ENCODE measurements around the gene ATF7. TPM values are rescaled to one million over a fixed set of nuclear protein-coding genes. Genes with fewer than 3 reads are reported as not detected.
A peak's percentile ranks its signal among the peaks of the same experiment; 100 is the strongest.

The ATF7 gene
- total and polyA plus RNA-seq, 2 experiments from 2014 or later: 12.8 to 21.5 TPM

DNA sequence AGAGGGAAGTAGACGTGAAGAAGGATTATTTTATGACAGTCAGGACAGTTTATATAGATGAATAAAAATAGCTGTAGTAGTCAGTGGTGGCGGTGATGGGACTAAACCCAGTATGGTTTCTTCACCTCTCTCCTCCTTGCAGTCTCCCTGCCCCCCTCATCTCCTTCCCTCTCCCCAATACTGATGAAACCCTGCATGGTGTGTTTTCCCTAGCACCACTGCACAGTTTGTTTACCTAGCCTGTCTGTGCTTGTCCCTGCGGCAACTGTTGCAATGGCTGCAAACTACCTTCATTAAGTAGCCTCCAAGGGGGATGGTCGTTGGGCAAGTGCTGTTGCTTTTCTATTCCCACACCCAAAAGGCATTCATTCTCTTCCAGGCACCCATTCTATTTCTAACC lies 159.5 kb downstream of the ATF7 start:
- no peaks in the 10 kb centered on the region for H3K9me3 ChIP-seq (ENCODE audit: low read depth)
- in situ Hi-C loops (cut with MboI): no loop called here
- no peaks in the 10 kb centered on the region for H3K27me3 ChIP-seq (replicated peaks; ENCODE audit: insufficient read depth)
- H3K27ac ChIP-seq: no peak overlapping the region
- no peak overlapping the region for H2AFZ ChIP-seq
- peaks cover 77% of the 10 kb centered on the region for H3F3A ChIP-seq (ENCODE audit: insufficient read depth)
- no peaks in the 10 kb centered on the region for H4K20me1 ChIP-seq (ENCODE audit: insufficient read depth)
- TF ChIP-seq EZH2phosphoT487 (IDR thresholded peaks at IDR 0.05; ENCODE audit: insufficient read depth, low read depth): no peak
- TF ChIP-seq EZH2 (IDR thresholded peaks at IDR 0.05; ENCODE audit: insufficient read depth, poor library complexity, severe bottlenecking): no peak
- no peak overlapping the region for H3K4me3 ChIP-seq
- 75 to 79% methylated on average over 4 of the region's 4 CpGs for WGBS, 2 experiments (ENCODE audit: low coverage in 1 of 2, low lambda C conversion rate in 2 of 2, missing lambda C conversion rate in 2 of 2)
- DNase-seq: no peak
- H3K4me2 ChIP-seq (ENCODE audit: unreplicated experiment): no peak overlapping the region
- 0 out of 2 replicates have a peak overlapping the region, but pooled peaks have one; percentile 10 for H3K9ac ChIP-seq
- H3K36me3 ChIP-seq (ENCODE audit: low read depth): peaks cover 91% of the 10 kb centered on the region
- H3K4me1 ChIP-seq (ENCODE audit: insufficient read depth): no peaks in the 10 kb centered on the region
- H3K79me2 ChIP-seq (ENCODE audit: insufficient read depth): peaks cover 98% of the 10 kb centered on the region
- H3K9me2 ChIP-seq (ENCODE audit: insufficient read depth): no peaks in the 10 kb centered on the region

DNA sequence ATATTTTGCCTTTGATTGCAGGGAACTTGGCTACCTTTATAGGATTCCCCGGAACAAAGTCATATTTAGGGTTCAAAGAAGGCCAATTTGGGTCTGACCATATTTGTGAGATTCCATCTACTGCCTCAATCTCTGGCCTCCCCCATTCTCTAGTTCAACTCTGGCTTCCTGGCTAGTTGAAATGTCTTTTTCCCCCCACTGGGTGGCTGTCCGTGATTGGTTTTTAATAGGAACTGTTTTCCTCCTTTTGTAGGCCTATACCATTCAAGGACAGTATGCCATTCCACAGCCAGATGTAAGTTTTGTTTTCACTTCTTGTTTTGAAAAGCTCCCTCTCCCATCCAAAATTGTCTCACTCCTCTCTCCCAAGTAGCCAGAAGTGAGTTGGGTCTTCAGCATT lies 160.5 kb downstream of the ATF7 start:
- peaks cover 7% of the 10 kb centered on the region; the same call in 1 of the 2 replicates for H4K20me1 ChIP-seq (ENCODE audit: insufficient read depth)
- no peak overlapping the region for H3K4me2 ChIP-seq (ENCODE audit: unreplicated experiment)
- H3K4me3 ChIP-seq: no peak overlapping the region
- no peak for DNase-seq
- peak overlapping the region; percentile 10; the same call in 1 of the 2 replicates for H3K9ac ChIP-seq
- peaks cover 100% of the 10 kb centered on the region for H3K79me2 ChIP-seq (ENCODE audit: insufficient read depth)
- H3K27me3 ChIP-seq (replicated peaks; ENCODE audit: insufficient read depth): no peaks in the 10 kb centered on the region
- no peak overlapping the region for H2AFZ ChIP-seq
- no peaks in the 10 kb centered on the region for H3K9me3 ChIP-seq (ENCODE audit: low read depth)
- H3K4me1 ChIP-seq (ENCODE audit: insufficient read depth): no peaks in the 10 kb centered on the region
- no peak for TF ChIP-seq EZH2phosphoT487 (IDR thresholded peaks at IDR 0.05; ENCODE audit: insufficient read depth, low read depth)
- no peak for TF ChIP-seq EZH2 (IDR thresholded peaks at IDR 0.05; ENCODE audit: insufficient read depth, poor library complexity, severe bottlenecking)
- H3F3A ChIP-seq (ENCODE audit: insufficient read depth): peaks cover 79% of the 10 kb centered on the region
- in situ Hi-C loops (cut with MboI): no loop called here
- 63 to 66% methylated on average over 2 of the region's 2 CpGs for WGBS, 2 experiments (ENCODE audit: low coverage in 1 of 2, low lambda C conversion rate in 2 of 2, missing lambda C conversion rate in 2 of 2)
- H3K9me2 ChIP-seq (ENCODE audit: insufficient read depth): no peaks in the 10 kb centered on the region
- peaks cover 94% of the 10 kb centered on the region for H3K36me3 ChIP-seq (ENCODE audit: low read depth)
- H3K27ac ChIP-seq: peak overlapping the region; percentile 12

DNA sequence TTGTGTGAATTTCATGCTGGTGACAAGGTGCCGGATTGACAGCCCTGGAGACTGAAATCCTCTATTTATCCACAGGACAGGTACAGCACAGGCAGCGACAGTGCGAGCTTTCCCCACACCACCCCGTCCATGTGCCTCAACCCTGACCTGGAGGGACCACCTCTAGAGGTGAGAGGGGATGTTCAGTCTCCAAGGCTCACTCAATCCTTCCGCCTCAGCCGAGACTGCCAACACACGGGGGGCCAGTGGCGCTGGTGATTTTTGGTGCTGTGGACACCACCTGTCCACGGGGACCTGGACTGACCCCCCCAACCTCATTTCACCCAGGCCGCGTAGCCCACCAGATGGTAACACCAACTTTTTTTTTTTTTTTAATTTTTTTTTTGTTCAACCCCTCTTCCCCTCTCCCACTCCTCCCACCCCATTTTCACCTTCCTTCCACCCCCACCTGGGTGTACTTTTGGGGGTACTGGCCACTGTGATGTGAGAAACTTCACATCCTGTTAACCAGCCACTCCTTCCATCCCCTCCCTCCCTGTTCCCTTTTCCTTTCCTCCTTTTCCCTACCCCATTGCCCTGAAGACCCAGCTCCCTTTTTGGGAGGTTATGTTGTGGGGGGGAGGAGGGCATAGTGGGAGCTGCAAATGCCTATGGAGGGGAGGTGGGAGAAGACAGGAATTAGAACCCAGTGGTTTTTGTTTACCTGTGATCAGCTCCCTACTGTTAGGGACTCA lies 161.3 kb downstream of the ATF7 start:
- Histone ChIP-seq H3K27ac (no peak overlapping the region), H3K4me1 (ENCODE audit: insufficient read depth) (no peaks in the 10 kb centered on the region), H3K79me2 (ENCODE audit: insufficient read depth) (peaks cover 100% of the 10 kb centered on the region), H3K4me3 (no peak overlapping the region), H3K9ac (0 out of 2 replicates have a peak overlapping the region, but pooled peaks have one; percentile 12), H4K20me1 (ENCODE audit: insufficient read depth) (peaks cover 8% of the 10 kb centered on the region; the same call in 1 of the 2 replicates), H3K9me2 (ENCODE audit: insufficient read depth) (no peaks in the 10 kb centered on the region), H3K4me2 (ENCODE audit: unreplicated experiment) (no peak overlapping the region), H3F3A (ENCODE audit: insufficient read depth) (peaks cover 79% of the 10 kb centered on the region), H2AFZ (no peak overlapping the region), H3K9me3 (ENCODE audit: low read depth) (no peaks in the 10 kb centered on the region), H3K27me3 (replicated peaks; ENCODE audit: insufficient read depth) (no peaks in the 10 kb centered on the region), H3K36me3 (ENCODE audit: low read depth) (peaks cover 96% of the 10 kb centered on the region)
- DNase-seq: no peak
- in situ Hi-C loops (cut with MboI): no loop called here
- 85 to 89% methylated on average over 11 of the region's 11 CpGs for WGBS, 2 experiments (ENCODE audit: low coverage in 1 of 2, low lambda C conversion rate in 2 of 2, missing lambda C conversion rate in 2 of 2)
- TF ChIP-seq EZH2 (IDR thresholded peaks at IDR 0.05; ENCODE audit: insufficient read depth, poor library complexity, severe bottlenecking) (no peak), EZH2phosphoT487 (IDR thresholded peaks at IDR 0.05; ENCODE audit: insufficient read depth, low read depth) (no peak)

DNA sequence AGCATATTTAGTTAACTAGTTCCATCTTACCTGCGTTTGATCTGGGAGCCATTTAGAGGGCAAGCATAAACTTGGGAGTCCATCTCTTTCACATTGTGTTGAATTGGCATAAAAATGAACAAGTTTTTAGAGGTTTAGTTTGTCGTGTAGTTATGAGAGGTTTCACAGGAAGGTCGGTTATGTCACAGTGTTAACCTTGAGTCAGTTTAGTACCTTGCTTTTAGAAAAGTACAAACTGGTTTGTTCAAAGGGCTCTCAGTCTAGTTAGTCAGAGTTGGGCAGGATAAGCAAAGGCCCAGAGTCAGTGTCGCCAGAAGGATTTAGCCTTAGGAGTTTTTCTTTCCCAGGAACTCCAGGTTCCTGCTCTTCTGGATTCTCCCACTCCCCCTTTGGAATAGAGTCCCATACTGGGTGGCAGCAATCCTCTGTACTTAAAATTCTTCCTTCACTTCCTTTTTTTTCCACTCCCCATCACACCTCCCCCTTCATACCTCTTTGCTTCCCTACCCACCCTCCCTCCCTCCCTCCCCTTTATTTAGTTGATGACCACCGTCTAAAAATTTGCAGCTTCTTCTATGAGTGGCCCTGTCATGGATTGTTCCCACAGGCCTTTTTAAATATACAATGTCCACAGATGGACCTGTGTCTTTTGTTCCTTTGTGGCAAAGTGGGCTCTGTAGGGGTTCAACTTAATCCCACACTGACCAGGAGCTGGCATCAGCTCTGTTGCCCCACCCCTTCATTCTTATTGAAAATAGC lies 162.2 kb downstream of the ATF7 start:
- no peak for DNase-seq
- peaks cover 8% of the 10 kb centered on the region; the same call in 1 of the 2 replicates for H4K20me1 ChIP-seq (ENCODE audit: insufficient read depth)
- H3K79me2 ChIP-seq (ENCODE audit: insufficient read depth): peaks cover 100% of the 10 kb centered on the region
- in situ Hi-C loops (cut with MboI): no loop called here
- H3K27me3 ChIP-seq (replicated peaks; ENCODE audit: insufficient read depth): no peaks in the 10 kb centered on the region
- H3K4me2 ChIP-seq (ENCODE audit: unreplicated experiment): no peak overlapping the region
- H3K36me3 ChIP-seq (ENCODE audit: low read depth): peaks cover 96% of the 10 kb centered on the region
- no peaks in the 10 kb centered on the region for H3K9me3 ChIP-seq (ENCODE audit: low read depth)
- no peak for TF ChIP-seq EZH2 (IDR thresholded peaks at IDR 0.05; ENCODE audit: insufficient read depth, poor library complexity, severe bottlenecking)
- TF ChIP-seq EZH2phosphoT487 (IDR thresholded peaks at IDR 0.05; ENCODE audit: insufficient read depth, low read depth): no peak
- H3K9me2 ChIP-seq (ENCODE audit: insufficient read depth): no peaks in the 10 kb centered on the region
- no peak overlapping the region for H3K27ac ChIP-seq
- peaks cover 80% of the 10 kb centered on the region for H3F3A ChIP-seq (ENCODE audit: insufficient read depth)
- H3K9ac ChIP-seq: no peak overlapping the region
- H3K4me3 ChIP-seq: no peak overlapping the region
- H3K4me1 ChIP-seq (ENCODE audit: insufficient read depth): no peaks in the 10 kb centered on the region
- no peak overlapping the region for H2AFZ ChIP-seq
- 52 to 55% methylated on average over 5 of the region's 5 CpGs for WGBS, 2 experiments (ENCODE audit: low coverage in 1 of 2, low lambda C conversion rate in 2 of 2, missing lambda C conversion rate in 2 of 2)

Measured in GM23248 (cell line).